Measurements from ENCODE around the gene KANSL1.

GRCh38 chr17:46085522-46085921 is 107.7 kb downstream of the KANSL1 start:
- TF ChIP-seq CTCF (conservative IDR thresholded peaks at IDR 0.05; ENCODE audit: low read depth in 2 of 2) (no peak), EZH2 (IDR thresholded peaks at IDR 0.05; ENCODE audit: low read depth, unreplicated experiment) (no peak), POLR2AphosphoS5 (IDR thresholded peaks at IDR 0.05; ENCODE audit: low read depth) (no peak), EZH2phosphoT487 (IDR thresholded peaks at IDR 0.05; ENCODE audit: unreplicated experiment) (no peak)
